ENCODE data around the gene C17orf67.
"Not testable (repeated sequence)": the region's sequence is repeated elsewhere in the genome, so short reads cannot be mapped to it uniquely, and the experiment has no call there.

The C17orf67 gene

GRCh38 chr17:56762144-56762543, 71.6 kb downstream of the C17orf67 start:
- no peak overlapping the region for H3K27ac ChIP-seq
- TF ChIP-seq CTCF (conservative IDR thresholded peaks at IDR 0.05): no peak

DNA sequence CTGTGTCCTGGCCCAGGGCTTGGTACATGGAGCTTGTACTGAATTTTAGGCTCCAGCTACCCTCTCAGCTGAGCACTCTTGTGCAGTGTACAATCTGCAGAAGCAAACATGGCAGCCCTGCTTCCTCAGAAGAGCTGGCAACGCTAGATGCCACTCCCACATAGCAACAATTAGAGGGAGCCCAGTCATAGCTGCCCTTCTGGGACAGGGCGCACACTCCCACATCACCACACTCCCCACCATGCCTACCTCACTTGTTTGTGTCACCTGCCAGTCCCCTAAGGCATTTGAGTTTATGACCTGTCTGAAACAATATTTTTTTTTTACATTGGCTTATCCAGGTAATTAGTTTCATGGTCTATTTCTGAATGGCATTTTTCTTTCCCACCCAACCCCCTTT, 72.3 kb downstream of the C17orf67 start:
- H3K27ac ChIP-seq: no peak overlapping the region
- TF ChIP-seq CTCF (conservative IDR thresholded peaks at IDR 0.05): no peak

GRCh38 chr17:56757611-56758010, 76.1 kb downstream of the C17orf67 start:
- H3K27ac ChIP-seq: not testable (repeated sequence)

DNA sequence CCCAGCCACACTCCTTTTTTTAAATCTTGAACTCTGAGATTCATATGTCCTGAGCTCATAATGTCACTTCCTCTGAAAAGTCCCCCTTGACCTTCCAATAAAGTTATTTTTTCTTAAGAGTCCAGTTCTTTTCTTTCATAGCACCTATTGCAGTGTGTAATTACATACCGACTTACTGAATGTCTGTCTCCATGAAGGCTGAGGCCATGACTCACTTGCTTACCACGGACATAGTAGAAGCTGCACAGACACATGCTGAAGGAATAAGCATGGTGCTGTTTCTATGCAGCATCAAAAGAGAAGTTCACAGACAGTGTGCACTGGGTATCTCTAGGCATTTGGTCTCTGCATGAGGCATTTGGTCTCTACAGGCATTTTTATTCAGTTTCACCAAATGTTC, 77.2 kb downstream of the C17orf67 start:
- H3K27ac ChIP-seq: no peak overlapping the region

GRCh38 chr17:56755310-56755709, 78.4 kb downstream of the C17orf67 start:
- TF ChIP-seq CTCF (conservative IDR thresholded peaks at IDR 0.05): no peak
- H3K27ac ChIP-seq: peak overlapping the region; percentile 22; the same call in 1 of the 2 replicates

More for the DNA sequence above, 77.2 kb downstream of the C17orf67 start:
- no peak for TF ChIP-seq CTCF (conservative IDR thresholded peaks at IDR 0.05)

- no peak for TF ChIP-seq CTCF (conservative IDR thresholded peaks at IDR 0.05)
- H3K27ac ChIP-seq: peak overlapping the region; percentile 22; the same call in 1 of the 2 replicates
Observed at GRCh38 chr17:56754523-56755208, 79.1 kb downstream of the C17orf67 start.

- H3K27ac ChIP-seq: no peak overlapping the region
- TF ChIP-seq CTCF (conservative IDR thresholded peaks at IDR 0.05): no peak
Observed at GRCh38 chr17:56752263-56752836, 81.4 kb downstream of the C17orf67 start.

GRCh38 chr17:56751145-56751738, 82.5 kb downstream of the C17orf67 start:
- TF ChIP-seq CTCF (conservative IDR thresholded peaks at IDR 0.05): 0 out of 2 replicates have a peak, but pooled peaks have one; percentile 18
- H3K27ac ChIP-seq: no peak overlapping the region

Data from VCaP (cell line).